ENCODE measurements around the gene CORO2B.

CORO2B gene

DNA sequence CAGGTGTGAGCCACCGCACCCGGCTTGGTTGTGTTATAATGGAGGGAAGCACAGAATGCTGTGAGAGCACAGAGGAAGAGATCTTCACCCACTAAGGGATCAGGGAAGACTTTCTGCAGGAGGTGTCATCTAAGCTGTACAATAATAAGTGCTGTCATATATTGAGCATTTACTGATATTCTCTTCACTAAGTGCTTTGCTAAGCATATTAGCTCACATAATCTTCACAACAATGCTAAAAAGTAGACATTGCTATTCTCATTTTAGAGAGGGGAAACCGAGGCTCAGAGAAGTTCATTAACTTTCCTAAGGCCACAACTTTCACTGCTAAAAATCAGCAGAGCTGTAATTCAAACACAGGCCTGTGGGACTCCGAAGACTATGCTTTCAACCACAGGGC, 115.3 kb downstream of the CORO2B start:
- H3K27ac ChIP-seq (ENCODE audit: low read depth, low read length), result no peak overlapping the region
- H3K27me3 ChIP-seq (ENCODE audit: control insufficient read depth, insufficient read depth, low read length), result no peaks in the 10 kb centered on the region
- no peak overlapping the region for H3K4me3 ChIP-seq (ENCODE audit: low read length)
- no peak overlapping the region for H3K9ac ChIP-seq (ENCODE audit: low read length)
- H3K36me3 ChIP-seq (ENCODE audit: control insufficient read depth, insufficient read depth, low read length), result no peaks in the 10 kb centered on the region
- H3K4me1 ChIP-seq (ENCODE audit: control insufficient read depth, insufficient read depth, low read length), result no peaks in the 10 kb centered on the region

DNA sequence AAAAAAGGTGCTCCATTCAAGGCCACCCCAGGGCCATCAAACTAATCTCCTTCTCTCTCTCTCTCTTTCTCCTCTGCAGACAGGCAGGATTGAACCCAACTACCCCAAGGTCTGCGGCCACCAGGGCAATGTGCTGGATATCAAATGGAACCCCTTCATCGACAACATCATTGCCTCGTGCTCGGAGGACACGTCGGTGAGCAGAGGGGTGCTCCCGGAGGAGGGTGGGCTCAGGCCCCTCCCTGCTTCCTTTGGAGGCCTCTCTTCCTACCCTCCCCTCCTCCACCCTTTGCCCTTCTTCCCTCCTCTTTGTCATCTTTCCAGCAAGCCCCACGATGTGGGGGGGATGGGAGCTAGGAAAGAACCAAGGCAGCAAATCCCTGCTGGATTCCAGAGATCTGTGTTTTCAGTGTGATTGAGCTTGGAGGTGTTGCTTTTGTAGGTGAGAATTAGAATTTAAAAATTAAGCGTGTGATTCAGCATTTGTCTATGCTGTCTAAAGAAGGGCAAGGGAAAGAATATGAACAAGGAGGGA, 116.3 kb downstream of the CORO2B start:
- no peak overlapping the region for H3K4me3 ChIP-seq (ENCODE audit: low read length)
- H3K9ac ChIP-seq (ENCODE audit: low read length), result no peak overlapping the region
- no peak overlapping the region for H3K27ac ChIP-seq (ENCODE audit: low read depth, low read length)
- no peaks in the 10 kb centered on the region for H3K27me3 ChIP-seq (ENCODE audit: control insufficient read depth, insufficient read depth, low read length)
- peaks cover 2% of the 10 kb centered on the region for H3K4me1 ChIP-seq (ENCODE audit: control insufficient read depth, insufficient read depth, low read length)
- no peaks in the 10 kb centered on the region for H3K36me3 ChIP-seq (ENCODE audit: control insufficient read depth, insufficient read depth, low read length)

DNA sequence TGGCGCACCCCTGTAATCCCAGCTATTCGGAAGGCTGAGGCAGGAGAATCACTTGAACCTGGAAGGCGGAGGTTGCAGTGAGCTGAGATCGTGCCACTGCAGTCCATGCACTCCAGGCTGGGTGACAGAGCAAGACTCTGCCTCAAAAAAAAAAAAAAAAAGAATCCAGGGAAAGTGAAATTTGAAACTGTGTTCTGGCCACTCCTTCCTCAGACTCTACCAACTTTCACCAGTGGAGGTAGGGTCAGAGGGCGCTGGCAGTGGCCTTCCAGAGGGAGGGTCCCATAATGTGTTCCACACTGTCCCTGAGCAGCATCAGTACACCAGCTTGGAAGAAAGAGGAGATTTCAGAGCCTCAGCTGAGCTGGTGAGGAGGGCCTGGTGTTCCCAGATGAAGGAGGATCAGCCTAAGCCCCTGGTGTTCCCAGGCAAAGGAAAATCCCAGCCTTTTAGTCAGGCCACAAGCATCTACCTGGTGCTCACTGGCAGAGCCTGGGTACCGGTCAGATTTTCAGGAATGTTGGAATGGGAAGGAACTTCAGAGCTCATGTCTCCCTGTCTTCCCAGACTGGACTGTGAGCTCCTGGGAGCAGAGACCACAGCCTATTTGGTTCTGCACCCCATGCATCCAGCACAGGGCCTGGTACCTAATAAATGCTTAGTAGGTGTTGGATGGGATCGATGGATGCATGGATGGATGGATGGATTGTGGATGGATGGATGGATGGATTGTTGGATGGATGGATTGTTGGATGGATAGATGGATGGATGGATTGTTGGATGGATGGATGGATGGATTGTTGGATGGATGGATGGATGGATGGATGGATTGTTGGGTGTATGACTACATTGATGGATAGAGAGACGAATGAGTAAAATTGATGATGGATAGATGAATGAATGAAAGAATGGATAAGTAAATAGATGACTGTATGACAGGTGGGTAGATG, 117.9 kb downstream of the CORO2B start:
- Histone ChIP-seq H3K27ac (ENCODE audit: low read depth, low read length) (no peak overlapping the region), H3K27me3 (ENCODE audit: control insufficient read depth, insufficient read depth, low read length) (no peaks in the 10 kb centered on the region), H3K9ac (ENCODE audit: low read length) (no peak overlapping the region), H3K36me3 (ENCODE audit: control insufficient read depth, insufficient read depth, low read length) (no peaks in the 10 kb centered on the region), H3K4me3 (ENCODE audit: low read length) (no peak overlapping the region), H3K4me1 (ENCODE audit: control insufficient read depth, insufficient read depth, low read length) (peaks cover 10% of the 10 kb centered on the region)

DNA sequence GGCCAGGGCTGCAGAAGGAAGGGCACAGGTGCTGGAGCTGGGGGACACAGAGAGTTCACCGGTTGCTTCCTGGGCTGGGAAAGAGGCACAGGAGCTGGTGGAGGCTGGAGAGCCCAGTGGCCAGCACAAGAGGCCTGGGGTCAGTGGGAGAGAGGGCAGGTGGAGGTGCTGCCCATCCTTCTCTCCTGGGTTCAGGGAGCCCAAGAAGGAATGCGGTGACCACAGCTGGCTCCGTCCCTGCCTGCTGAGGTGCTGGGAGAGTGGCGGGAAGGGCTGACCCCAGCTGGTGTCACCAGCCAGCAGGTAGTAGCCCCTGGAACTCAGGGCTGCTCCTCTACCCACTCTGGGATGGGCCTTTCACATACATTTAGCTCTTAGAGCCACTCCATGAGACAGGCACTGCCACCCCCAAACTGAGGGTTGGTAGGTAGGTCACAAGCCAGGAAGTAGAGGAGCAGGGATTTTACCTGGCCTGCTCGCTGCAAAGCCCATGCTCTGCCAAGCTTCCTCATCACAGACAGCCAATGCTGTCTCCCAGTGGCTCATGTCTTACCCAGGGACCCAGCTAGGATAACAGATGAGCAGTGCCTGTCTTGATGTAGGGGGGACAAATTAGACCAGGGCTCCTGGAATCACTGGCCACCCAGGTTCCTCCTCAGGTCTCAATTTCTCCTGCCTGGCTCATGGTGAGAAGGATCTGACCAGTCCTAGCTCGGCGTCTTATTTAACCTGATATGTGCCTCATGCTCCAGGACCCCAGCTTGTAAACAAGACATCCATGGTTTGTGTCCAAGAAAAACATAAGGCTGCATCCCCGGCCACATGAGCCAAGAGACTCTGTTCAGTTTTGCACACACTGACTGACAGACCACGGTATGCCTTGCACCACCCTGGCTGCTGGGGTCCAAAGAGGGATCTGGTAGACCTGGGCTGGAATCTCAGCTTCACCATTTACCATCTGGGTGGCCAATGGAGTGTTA, 119.2 kb downstream of the CORO2B start:
- peaks cover 10% of the 10 kb centered on the region for H3K4me1 ChIP-seq (ENCODE audit: control insufficient read depth, insufficient read depth, low read length)
- no peak overlapping the region for H3K4me3 ChIP-seq (ENCODE audit: low read length)
- no peak overlapping the region for H3K27ac ChIP-seq (ENCODE audit: low read depth, low read length)
- no peaks in the 10 kb centered on the region for H3K36me3 ChIP-seq (ENCODE audit: control insufficient read depth, insufficient read depth, low read length)
- H3K9ac ChIP-seq (ENCODE audit: low read length), result no peak overlapping the region
- H3K27me3 ChIP-seq (ENCODE audit: control insufficient read depth, insufficient read depth, low read length), result no peaks in the 10 kb centered on the region

DNA sequence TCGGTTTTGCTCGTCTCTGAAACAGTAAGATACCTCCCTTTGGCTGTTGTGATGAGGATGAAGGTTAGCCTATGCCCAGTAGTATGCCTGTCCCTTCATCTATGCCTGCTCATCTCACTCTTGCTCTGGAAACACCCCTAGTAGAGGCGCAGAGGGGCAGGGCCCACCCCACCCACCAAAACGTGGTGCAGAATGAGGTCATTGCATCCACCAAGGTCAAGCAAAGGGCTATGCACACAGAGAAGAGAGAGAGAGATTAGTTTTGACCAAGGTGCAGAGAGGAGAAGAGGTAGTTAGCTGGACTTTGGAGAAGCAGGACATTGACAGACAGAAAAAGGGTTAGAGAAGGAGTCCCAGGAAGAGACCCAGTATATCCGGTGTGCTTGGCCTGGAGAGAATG, 119.9 kb downstream of the CORO2B start:
- no peaks in the 10 kb centered on the region for H3K36me3 ChIP-seq (ENCODE audit: control insufficient read depth, insufficient read depth, low read length)
- no peak overlapping the region for H3K4me3 ChIP-seq (ENCODE audit: low read length)
- H3K4me1 ChIP-seq (ENCODE audit: control insufficient read depth, insufficient read depth, low read length), result peaks cover 10% of the 10 kb centered on the region
- H3K27ac ChIP-seq (ENCODE audit: low read depth, low read length), result no peak overlapping the region
- no peak overlapping the region for H3K9ac ChIP-seq (ENCODE audit: low read length)
- H3K27me3 ChIP-seq (ENCODE audit: control insufficient read depth, insufficient read depth, low read length), result no peaks in the 10 kb centered on the region

DNA sequence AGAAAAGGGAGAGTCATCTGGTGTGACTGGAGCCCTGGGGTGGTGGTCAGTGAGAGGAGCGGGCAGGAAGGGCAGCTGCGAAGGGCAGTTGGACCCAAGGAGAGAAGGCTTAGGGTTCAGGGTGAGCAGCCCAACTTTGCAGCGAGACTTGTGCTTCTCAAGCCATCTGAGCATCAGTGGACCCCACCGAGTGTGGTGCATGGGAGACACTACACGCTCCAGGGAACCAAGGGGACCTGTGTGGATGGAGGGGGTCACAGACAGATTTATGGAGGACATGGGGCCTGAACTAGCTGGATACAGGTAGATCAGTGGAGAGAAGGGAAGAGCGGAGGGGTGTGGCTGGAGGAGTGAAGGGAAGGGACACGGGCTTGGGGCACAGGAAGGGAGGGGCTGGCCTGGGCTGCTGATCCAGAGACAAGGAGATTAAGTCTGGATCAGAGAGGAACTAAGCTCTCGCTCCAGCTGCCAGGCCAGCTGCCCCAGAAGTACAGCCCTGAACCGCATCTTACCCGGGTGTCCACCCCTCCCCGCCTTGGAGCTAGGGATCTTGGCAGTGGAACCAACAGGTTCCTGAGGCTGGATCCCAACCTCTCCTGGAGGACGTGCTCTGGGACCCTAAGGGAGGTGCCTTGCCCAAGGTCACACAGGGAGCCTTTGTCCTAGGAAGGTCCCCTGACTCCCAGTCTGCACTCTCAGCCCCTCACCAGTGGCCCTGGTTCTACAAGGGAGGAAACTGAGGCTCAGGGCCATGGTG, 120.5 kb downstream of the CORO2B start:
- no peak overlapping the region for H3K4me3 ChIP-seq (ENCODE audit: low read length)
- H3K36me3 ChIP-seq (ENCODE audit: control insufficient read depth, insufficient read depth, low read length), result no peaks in the 10 kb centered on the region
- H3K27ac ChIP-seq (ENCODE audit: low read depth, low read length), result peak overlapping the region; percentile 77
- no peaks in the 10 kb centered on the region for H3K27me3 ChIP-seq (ENCODE audit: control insufficient read depth, insufficient read depth, low read length)
- H3K9ac ChIP-seq (ENCODE audit: low read length), result no peak overlapping the region
- peaks cover 10% of the 10 kb centered on the region for H3K4me1 ChIP-seq (ENCODE audit: control insufficient read depth, insufficient read depth, low read length)

DNA sequence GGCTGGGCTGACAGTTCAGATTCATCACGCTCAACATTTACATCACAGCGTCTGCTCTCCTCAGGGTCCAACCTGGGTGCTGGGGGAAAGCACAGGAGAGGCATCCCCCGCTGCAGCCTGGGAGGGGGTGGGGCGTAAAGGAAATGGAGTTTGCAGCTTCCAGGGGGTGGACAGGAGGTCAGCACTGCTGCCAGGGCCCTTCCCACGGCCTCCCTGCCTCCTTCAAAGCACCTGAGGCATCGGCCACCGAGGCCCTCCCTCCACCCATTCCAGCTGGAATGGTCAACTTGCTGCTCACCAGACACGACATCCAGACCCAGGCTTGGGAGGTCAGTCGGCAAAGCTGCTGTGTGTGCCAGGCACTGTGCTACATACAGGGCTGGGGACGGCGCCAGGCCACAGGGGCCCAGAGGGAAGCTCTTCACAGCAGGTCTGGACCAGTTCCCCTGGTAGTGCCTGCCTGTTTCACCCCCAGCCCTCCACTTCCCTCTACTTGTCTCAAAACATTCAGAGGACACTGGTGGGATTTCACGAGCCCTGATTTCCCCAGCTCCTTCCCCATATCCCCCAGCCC, 121.2 kb downstream of the CORO2B start:
- Histone ChIP-seq H3K27me3 (ENCODE audit: control insufficient read depth, insufficient read depth, low read length) (no peaks in the 10 kb centered on the region), H3K27ac (ENCODE audit: low read depth, low read length) (peak overlapping the region; percentile 77), H3K4me1 (ENCODE audit: control insufficient read depth, insufficient read depth, low read length) (peaks cover 10% of the 10 kb centered on the region), H3K9ac (ENCODE audit: low read length) (no peak overlapping the region), H3K4me3 (ENCODE audit: low read length) (no peak overlapping the region), H3K36me3 (ENCODE audit: control insufficient read depth, insufficient read depth, low read length) (no peaks in the 10 kb centered on the region)

DNA sequence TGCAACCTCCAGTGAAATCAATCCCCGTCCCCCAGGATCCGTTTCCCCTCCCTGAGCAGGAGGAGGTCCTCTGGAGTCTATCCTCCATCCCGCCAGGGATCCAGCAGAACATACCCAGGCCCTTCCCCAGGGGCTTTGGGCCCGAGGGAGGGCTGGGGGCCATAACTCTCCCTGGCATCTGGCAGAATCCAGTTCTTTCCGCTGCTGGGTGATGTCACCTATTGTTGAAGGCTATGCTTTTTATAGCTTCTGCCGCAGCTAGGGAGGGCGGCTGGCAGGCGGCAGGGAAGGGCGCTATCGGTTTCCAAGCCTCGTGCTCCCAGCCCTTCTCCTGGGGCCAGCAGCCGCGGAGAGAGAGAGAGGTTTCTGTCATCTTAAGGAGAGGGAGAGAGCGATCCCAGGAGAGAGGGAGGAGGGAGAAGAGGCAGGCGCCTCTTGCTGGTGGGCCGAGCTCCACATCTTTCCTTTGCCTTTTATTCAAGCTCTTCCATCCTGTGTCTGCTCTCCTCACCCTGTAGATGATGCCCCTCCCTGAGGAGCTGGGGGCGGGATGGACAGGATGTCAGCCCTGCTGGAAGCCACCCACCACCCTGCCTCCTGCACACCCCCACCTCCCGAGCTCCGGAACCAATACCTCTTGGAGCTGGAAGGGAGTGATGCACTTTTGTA, 121.8 kb downstream of the CORO2B start:
- H3K9ac ChIP-seq (ENCODE audit: low read length), result no peak overlapping the region
- no peaks in the 10 kb centered on the region for H3K27me3 ChIP-seq (ENCODE audit: control insufficient read depth, insufficient read depth, low read length)
- H3K36me3 ChIP-seq (ENCODE audit: control insufficient read depth, insufficient read depth, low read length), result no peaks in the 10 kb centered on the region
- peak overlapping the region; percentile 77 for H3K27ac ChIP-seq (ENCODE audit: low read depth, low read length)
- peaks cover 10% of the 10 kb centered on the region for H3K4me1 ChIP-seq (ENCODE audit: control insufficient read depth, insufficient read depth, low read length)
- H3K4me3 ChIP-seq (ENCODE audit: low read length), result peak overlapping the region; percentile 25

DNA sequence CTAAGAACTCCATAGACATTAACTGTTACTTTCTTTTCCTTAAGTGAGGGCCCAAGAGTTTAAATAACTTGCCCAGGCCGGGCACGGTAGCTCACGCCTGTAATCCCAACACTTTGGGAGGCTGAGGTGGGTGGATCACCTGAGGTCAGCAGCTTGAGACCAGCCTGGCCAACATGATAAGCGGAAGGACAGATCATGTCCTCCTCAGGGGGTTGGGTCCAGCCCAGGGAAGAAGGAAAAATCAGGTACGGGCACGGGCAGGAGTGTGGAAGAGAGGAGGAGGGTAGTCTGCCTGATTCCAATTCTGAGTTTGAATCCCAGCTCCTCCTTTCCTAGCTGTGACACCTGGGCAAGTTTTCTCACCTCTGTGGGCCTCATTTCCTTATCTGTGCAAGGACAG, 123.1 kb downstream of the CORO2B start:
- Histone ChIP-seq H3K27ac (ENCODE audit: low read depth, low read length) (no peak overlapping the region), H3K4me1 (ENCODE audit: control insufficient read depth, insufficient read depth, low read length) (peaks cover 10% of the 10 kb centered on the region), H3K9ac (ENCODE audit: low read length) (no peak overlapping the region), H3K36me3 (ENCODE audit: control insufficient read depth, insufficient read depth, low read length) (no peaks in the 10 kb centered on the region), H3K4me3 (ENCODE audit: low read length) (no peak overlapping the region), H3K27me3 (ENCODE audit: control insufficient read depth, insufficient read depth, low read length) (no peaks in the 10 kb centered on the region)

DNA sequence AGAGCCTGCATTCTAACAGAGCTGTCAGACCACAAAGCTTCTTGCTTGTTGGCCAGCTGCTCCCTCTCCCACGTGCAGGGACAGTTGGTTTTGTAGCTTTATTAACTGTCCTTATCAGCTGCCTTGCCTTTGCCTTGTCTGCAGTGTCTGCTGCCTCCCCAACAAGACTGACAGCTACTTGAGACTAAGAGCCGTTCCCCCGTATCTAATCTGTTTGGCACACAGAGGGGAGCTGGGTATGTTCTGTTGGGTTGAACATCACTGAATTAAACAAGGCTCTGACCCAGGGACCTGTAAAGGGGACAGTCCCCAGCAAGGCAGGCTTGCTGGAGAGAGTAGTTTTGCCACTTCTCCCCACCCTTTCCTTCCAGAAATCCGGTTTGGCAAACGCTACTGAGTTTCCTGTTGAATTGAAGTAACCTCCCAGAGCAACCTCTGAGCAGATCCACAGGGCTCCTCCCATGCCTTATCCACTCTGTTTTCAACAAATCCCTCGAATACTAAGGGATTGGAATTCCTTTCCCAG, 125.8 kb downstream of the CORO2B start:
- H3K36me3 ChIP-seq (ENCODE audit: control insufficient read depth, insufficient read depth, low read length), result no peaks in the 10 kb centered on the region
- H3K27me3 ChIP-seq (ENCODE audit: control insufficient read depth, insufficient read depth, low read length), result no peaks in the 10 kb centered on the region
- no peak overlapping the region for H3K4me3 ChIP-seq (ENCODE audit: low read length)
- H3K9ac ChIP-seq (ENCODE audit: low read length), result no peak overlapping the region
- H3K27ac ChIP-seq (ENCODE audit: low read depth, low read length), result no peak overlapping the region
- peaks cover 10% of the 10 kb centered on the region for H3K4me1 ChIP-seq (ENCODE audit: control insufficient read depth, insufficient read depth, low read length)

DNA sequence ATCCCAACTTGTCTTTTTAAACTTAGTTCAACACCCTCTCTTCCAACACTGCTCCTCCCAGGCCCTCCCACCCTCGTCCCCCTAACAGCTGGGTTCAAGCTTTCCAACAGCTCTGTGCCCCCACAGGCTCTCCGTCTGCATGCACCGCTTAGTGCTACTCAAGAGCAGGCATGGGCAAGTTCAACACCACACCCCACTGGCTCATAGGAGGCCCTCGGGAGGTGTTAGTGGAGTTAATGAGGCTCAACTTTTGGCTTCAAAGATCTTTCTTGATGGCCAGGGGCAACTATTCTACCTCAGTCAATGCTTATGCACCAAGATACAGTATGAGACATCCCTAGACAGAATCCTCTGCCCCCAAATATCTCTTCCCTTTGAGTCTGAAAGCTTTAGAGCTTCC, 127.5 kb downstream of the CORO2B start:
- Histone ChIP-seq H3K9ac (ENCODE audit: low read length) (no peak overlapping the region), H3K27ac (ENCODE audit: low read depth, low read length) (no peak overlapping the region)

More for the DNA sequence above, 127.5 kb downstream of the CORO2B start:
- Histone ChIP-seq H3K4me1 (ENCODE audit: control insufficient read depth, insufficient read depth, low read length) (no peaks in the 10 kb centered on the region), H3K4me3 (ENCODE audit: low read length) (no peak overlapping the region), H3K36me3 (ENCODE audit: control insufficient read depth, insufficient read depth, low read length) (no peaks in the 10 kb centered on the region), H3K27me3 (ENCODE audit: control insufficient read depth, insufficient read depth, low read length) (no peaks in the 10 kb centered on the region)
